CD4-positive, alpha-beta T cell treated with Interleukin-2 at 100 ng/mL for 4 hours (primary cell): Measurements from ENCODE around the gene PCNT.
"Not testable (repeated sequence)": the region's sequence is repeated elsewhere in the genome, so short reads cannot be mapped to it uniquely, and the experiment has no call there.

Experiments used
- DNase-seq: peaks from one replicate; pipeline ENCODE4 v3.0.0-alpha.2; 2020; ENCODE audit warnings: low spot score

The PCNT gene

GRCh38 chr21:46454634-46455390, 130.9 kb downstream of the PCNT start:
- no peak for DNase-seq

GRCh38 chr21:46455575-46456385, 131.8 kb downstream of the PCNT start:
- DNase-seq = no peak

- DNase-seq = no peak
These were observed 132.8 kb downstream of the PCNT start for GRCh38 chr21:46456750-46457149.

GRCh38 chr21:46457801-46458314, 133.9 kb downstream of the PCNT start:
- no peak for DNase-seq

GRCh38 chr21:46458315-46459023, 134.5 kb downstream of the PCNT start, which contains the start of gene DIP2A:
Gene DIP2A (plus strand): TSS chr21:46458891. CDS start chr21:46459132, 241 bp downstream.
- peak; percentile 95 for DNase-seq

- DNase-seq = no peak
These were observed 135.0 kb downstream of the PCNT start for GRCh38 chr21:46459024-46459355.

- DNase-seq = no peak
These were observed 135.6 kb downstream of the PCNT start for GRCh38 chr21:46459356-46460112.

GRCh38 chr21:46461909-46462308, 138.0 kb downstream of the PCNT start:
- DNase-seq = no peak

GRCh38 chr21:46465153-46465552, 141.2 kb downstream of the PCNT start:
- not testable (repeated sequence) for DNase-seq

- no peak for DNase-seq
These were observed 141.7 kb downstream of the PCNT start for GRCh38 chr21:46465651-46466050.

- no peak for DNase-seq
These were observed 144.3 kb downstream of the PCNT start for GRCh38 chr21:46468108-46468774.

- no peak for DNase-seq
These were observed 145.3 kb downstream of the PCNT start for GRCh38 chr21:46469275-46469674.

- no peak for DNase-seq
These were observed 147.6 kb downstream of the PCNT start for GRCh38 chr21:46471514-46471913.

- no peak for DNase-seq
These were observed 148.3 kb downstream of the PCNT start for GRCh38 chr21:46472246-46472645.

- DNase-seq = no peak
These were observed 150.4 kb downstream of the PCNT start for GRCh38 chr21:46474382-46474781.

GRCh38 chr21:46475296-46475695, 151.3 kb downstream of the PCNT start:
- no peak for DNase-seq

- DNase-seq = no peak
These were observed 153.8 kb downstream of the PCNT start for GRCh38 chr21:46477765-46478164.

GRCh38 chr21:46478910-46479309, 155.0 kb downstream of the PCNT start:
- DNase-seq = no peak

- no peak for DNase-seq
These were observed 156.5 kb downstream of the PCNT start for GRCh38 chr21:46480466-46480865.

GRCh38 chr21:46482225-46482845, 158.4 kb downstream of the PCNT start:
- DNase-seq = no peak

- DNase-seq = no peak
These were observed 158.9 kb downstream of the PCNT start for GRCh38 chr21:46482846-46483231.
